Sigmoid colon (tissue), 7 donors: ENCODE measurements around the gene TMTC1. TPM values are rescaled to one million over a fixed set of nuclear protein-coding genes. Genes with fewer than 3 reads are reported as not detected.

Experiments used
- DNase-seq: peaks from one replicate; pipeline ENCODE4 v3.0.0-alpha.2; 2019
- H3K27ac ChIP-seq, 4 donors: fragments of 200-600 bp; sonication (generic); one replicate each; pipeline ENCODE4 v1.5.1; 2016 to 2019; ENCODE audit warnings: mild to moderate bottlenecking in 1 of 4
- H3K27me3 ChIP-seq, 3 donors: fragments of 200-600 bp; sonication (generic); one replicate each; pipeline ENCODE4 v1.5.1; 2019; ENCODE audit warnings: mild to moderate bottlenecking in 1 of 3
- H3K36me3 ChIP-seq, 4 donors: fragments of 200-600 bp; sonication (generic); one replicate each; pipeline ENCODE4 v1.5.1; 2016 to 2019
- H3K4me1 ChIP-seq, 4 donors: fragments of 200-600 bp; sonication (generic); one replicate each; pipeline ENCODE4 v1.5.1; 2017 to 2019
- H3K4me3 ChIP-seq, 4 donors: fragments of 200-600 bp; sonication (generic); one replicate each; pipeline ENCODE4 v1.5.1; 2017 to 2019; ENCODE audit warnings: mild to moderate bottlenecking in 2 of 4, moderate library complexity in 1 of 4
- H3K9me3 ChIP-seq, 4 donors: fragments of 200-600 bp in 3 of 4; sonication (generic) in 3 of 4; one replicate each; pipeline versions ENCODE4 v1.5.1 to v1.6.1; 2013 to 2019
- CTCF ChIP-seq, 4 experiments: fragments of 450-650 bp in 3 of 4; fragments of 200-600 bp in 1 of 4; IDR thresholded peaks; one replicate each; pipeline ENCODE4 v1.5.1; 2016 to 2019; ENCODE audit warnings: antibody characterized with exemption in 4 of 4, mild to moderate bottlenecking in 3 of 4, moderate library complexity in 2 of 4
- EP300 ChIP-seq, 4 donors: sonication (generic); formaldehyde crosslinking; IDR thresholded peaks; one replicate each; pipeline ENCODE4 v1.6.1; 2017; ENCODE audit warnings: antibody characterized with exemption in 4 of 4
- POLR2A ChIP-seq, 2 donors: fragments of 450-650 bp; IDR thresholded peaks; one replicate each; pipeline ENCODE4 v1.6.1; 2016; ENCODE audit warnings: antibody characterized with exemption in 2 of 2, mild to moderate bottlenecking in 2 of 2, moderate library complexity in 2 of 2
- POLR2AphosphoS5 ChIP-seq, 4 donors: sonication (generic); formaldehyde crosslinking; IDR thresholded peaks; one replicate each; pipeline ENCODE4 v1.6.1; 2017; ENCODE audit warnings: antibody characterized with exemption in 4 of 4
- WGBS, 2 donors: extraction: QIAGEN DNeasy Blood & Tissue Kit; methylation state at CpG; one replicate each; pipeline ENCODE4 v1.1.7; 2013; 5-methylcytosine and 5-hydroxymethylcytosine counted together
- intact Hi-C: fragments of 100-400 bp; cut with DNase I; formaldehyde crosslinking; loops from one replicate; pipeline ENCODE4 v1.15.1; 2023
- polyA plus RNA-seq, 3 donors: library from polyadenylated mRNA; stranded (reverse); fragments of 200-250 nt; gene quantifications; one replicate each; pipeline ENCODE4 v1.2.3, GENCODE V29; 2013
- total RNA-seq, 4 donors: library from RNA; depleted of rRNA; stranded (reverse); fragments of >200 nt; gene quantifications; one replicate each; pipeline ENCODE4 v1.1.0, GENCODE V29; 2016
- donor health status: healthy with polysubstance abuse.
- donor health status: Bipolar disorder and iron deficiency.
- donor health status: healthy.

The TMTC1 gene
- total and polyA plus RNA-seq, 7 donors, result 0.46 to 77.5 (median 61.5) TPM

GRCh38 chr12:29695026-29695425 lies 88.7 kb downstream of the TMTC1 start:
- Histone ChIP-seq H3K27ac (no peak overlapping the region), H3K9me3 (no peaks in the 10 kb centered on the region), H3K4me3 (no peak overlapping the region), H3K27me3 (no peaks in the 10 kb centered on the region), H3K4me1 (no peaks in the 10 kb centered on the region), H3K36me3 (no peaks in the 10 kb centered on the region)
- intact Hi-C loops, result no loop called here
- no peak for TF ChIP-seq EP300 (IDR thresholded peaks at IDR 0.05)
- TF ChIP-seq POLR2A (IDR thresholded peaks at IDR 0.05), result no peak
- no peak for TF ChIP-seq POLR2AphosphoS5 (IDR thresholded peaks at IDR 0.05)
- TF ChIP-seq CTCF (IDR thresholded peaks at IDR 0.05), result no peak
- 90 to 91% methylated on average over 2 of the region's 2 CpGs for WGBS, 2 donors
- DNase-seq, result no peak

- TF ChIP-seq POLR2A (IDR thresholded peaks at IDR 0.05) (no peak), EP300 (IDR thresholded peaks at IDR 0.05) (no peak), POLR2AphosphoS5 (IDR thresholded peaks at IDR 0.05) (no peak), CTCF (IDR thresholded peaks at IDR 0.05) (no peak)
- DNase-seq, result no peak
- Histone ChIP-seq H3K4me3 (no peak overlapping the region), H3K27ac (no peak overlapping the region), H3K27me3 (no peaks in the 10 kb centered on the region), H3K4me1 (no peaks in the 10 kb centered on the region), H3K9me3 (no peaks in the 10 kb centered on the region), H3K36me3 (no peaks in the 10 kb centered on the region)
- intact Hi-C loops, result no loop called here
- 92 to 96% methylated on average over 5 of the region's 5 CpGs for WGBS, 2 donors
These were observed 89.7 kb downstream of the TMTC1 start for GRCh38 chr12:29694002-29694401.

GRCh38 chr12:29692237-29692636 lies 91.5 kb downstream of the TMTC1 start:
- no peak overlapping the region for H3K4me3 ChIP-seq
- H3K4me1 ChIP-seq, result no peaks in the 10 kb centered on the region
- DNase-seq, result no peak
- no peak overlapping the region for H3K27ac ChIP-seq
- no peak for TF ChIP-seq EP300 (IDR thresholded peaks at IDR 0.05)
- no peak for TF ChIP-seq POLR2AphosphoS5 (IDR thresholded peaks at IDR 0.05)
- TF ChIP-seq POLR2A (IDR thresholded peaks at IDR 0.05), result no peak
- TF ChIP-seq CTCF (IDR thresholded peaks at IDR 0.05), result no peak
- WGBS, 2 donors, result 66 to 81% methylated on average over 3 of the region's 3 CpGs
- H3K27me3 ChIP-seq, result no peaks in the 10 kb centered on the region
- H3K9me3 ChIP-seq, result no peaks in the 10 kb centered on the region
- intact Hi-C loops, result no loop called here
- no peaks in the 10 kb centered on the region for H3K36me3 ChIP-seq

GRCh38 chr12:29691161-29691854 lies 92.4 kb downstream of the TMTC1 start:
- WGBS, 2 donors, result 48 to 57% methylated on average over 7 of the region's 7 CpGs
- H3K9me3 ChIP-seq, result no peaks in the 10 kb centered on the region
- no peaks in the 10 kb centered on the region for H3K4me1 ChIP-seq
- H3K27me3 ChIP-seq, result no peaks in the 10 kb centered on the region
- no peak overlapping the region for H3K4me3 ChIP-seq
- no peak for DNase-seq
- no peak for TF ChIP-seq CTCF (IDR thresholded peaks at IDR 0.05)
- TF ChIP-seq POLR2A (IDR thresholded peaks at IDR 0.05), result no peak
- TF ChIP-seq EP300 (IDR thresholded peaks at IDR 0.05), result no peak
- TF ChIP-seq POLR2AphosphoS5 (IDR thresholded peaks at IDR 0.05), result no peak
- intact Hi-C loops, result no loop called here
- H3K36me3 ChIP-seq, result no peaks in the 10 kb centered on the region
- H3K27ac ChIP-seq, result no peak overlapping the region

GRCh38 chr12:29690728-29691127 lies 93.0 kb downstream of the TMTC1 start:
- no peak overlapping the region for H3K4me3 ChIP-seq
- no peaks in the 10 kb centered on the region for H3K36me3 ChIP-seq
- WGBS, 2 donors, result 66 to 78% methylated on average over 1 of the region's 1 CpG
- DNase-seq, result no peak
- no peaks in the 10 kb centered on the region for H3K9me3 ChIP-seq
- no peak overlapping the region for H3K27ac ChIP-seq
- H3K27me3 ChIP-seq, result no peaks in the 10 kb centered on the region
- intact Hi-C loops, result no loop called here
- H3K4me1 ChIP-seq, result no peaks in the 10 kb centered on the region
- no peak for TF ChIP-seq EP300 (IDR thresholded peaks at IDR 0.05)
- no peak for TF ChIP-seq POLR2A (IDR thresholded peaks at IDR 0.05)
